DMS114 treated with DMSO at 0.1 percent for 48 hours (cell line): ENCODE data around the gene RAB11FIP5.
"Not testable (repeated sequence)": the region's sequence is repeated elsewhere in the genome, so short reads cannot be mapped to it uniquely, and the experiment has no call there.

Source experiments
- DNase-seq: peaks from one replicate; lab custom pipeline; 2025; ENCODE audit not compliant: unreplicated experiment; lab: John Stamatoyannopoulos, UW

Gene RAB11FIP5, protein sequence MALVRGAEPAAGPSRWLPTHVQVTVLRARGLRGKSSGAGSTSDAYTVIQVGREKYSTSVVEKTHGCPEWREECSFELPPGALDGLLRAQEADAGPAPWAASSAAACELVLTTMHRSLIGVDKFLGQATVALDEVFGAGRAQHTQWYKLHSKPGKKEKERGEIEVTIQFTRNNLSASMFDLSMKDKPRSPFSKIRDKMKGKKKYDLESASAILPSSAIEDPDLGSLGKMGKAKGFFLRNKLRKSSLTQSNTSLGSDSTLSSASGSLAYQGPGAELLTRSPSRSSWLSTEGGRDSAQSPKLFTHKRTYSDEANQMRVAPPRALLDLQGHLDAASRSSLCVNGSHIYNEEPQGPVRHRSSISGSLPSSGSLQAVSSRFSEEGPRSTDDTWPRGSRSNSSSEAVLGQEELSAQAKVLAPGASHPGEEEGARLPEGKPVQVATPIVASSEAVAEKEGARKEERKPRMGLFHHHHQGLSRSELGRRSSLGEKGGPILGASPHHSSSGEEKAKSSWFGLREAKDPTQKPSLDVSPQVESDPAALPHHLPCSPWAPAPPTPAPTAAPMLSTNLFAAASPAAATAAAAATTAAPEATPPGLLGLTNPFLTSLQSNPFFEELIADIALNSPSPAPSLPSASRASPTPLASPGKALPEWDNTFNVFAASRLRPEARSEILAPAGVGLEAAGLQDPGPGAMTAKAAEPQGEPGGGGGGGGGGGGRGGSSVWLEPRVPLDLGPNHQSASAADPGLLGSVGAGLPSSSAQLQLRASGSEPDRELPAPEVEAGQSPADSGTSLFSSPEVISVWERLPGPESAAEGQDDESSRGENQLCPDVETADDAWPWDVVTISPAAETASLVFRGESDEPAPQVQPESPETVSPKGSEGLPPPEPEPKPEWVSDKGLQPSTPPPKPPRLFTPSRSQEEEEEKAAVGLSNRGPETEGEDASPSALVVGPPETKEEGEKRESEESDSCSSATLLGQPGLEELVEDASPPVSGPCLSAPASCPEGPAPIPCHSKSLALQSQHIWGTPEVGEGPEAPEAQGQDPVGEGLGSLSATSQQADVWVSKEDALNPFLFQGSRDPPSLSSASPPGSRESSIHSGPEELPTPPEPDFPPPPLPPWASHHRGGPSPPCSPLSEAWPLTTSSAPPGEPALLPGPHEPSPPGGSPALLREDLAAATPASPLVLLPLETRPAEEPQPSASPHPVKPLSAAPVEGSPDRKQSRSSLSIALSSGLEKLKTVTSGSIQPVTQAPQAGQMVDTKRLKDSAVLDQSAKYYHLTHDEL (N-terminal part only)

GRCh38 chr2:73112913-73113854 is at the start of gene RAB11FIP5:
RAB11FIP5 (minus strand) TSS chr2:73112948; CDS start chr2:73112777, 171 bp downstream.
- DNase-seq = peak; percentile 51

DNA sequence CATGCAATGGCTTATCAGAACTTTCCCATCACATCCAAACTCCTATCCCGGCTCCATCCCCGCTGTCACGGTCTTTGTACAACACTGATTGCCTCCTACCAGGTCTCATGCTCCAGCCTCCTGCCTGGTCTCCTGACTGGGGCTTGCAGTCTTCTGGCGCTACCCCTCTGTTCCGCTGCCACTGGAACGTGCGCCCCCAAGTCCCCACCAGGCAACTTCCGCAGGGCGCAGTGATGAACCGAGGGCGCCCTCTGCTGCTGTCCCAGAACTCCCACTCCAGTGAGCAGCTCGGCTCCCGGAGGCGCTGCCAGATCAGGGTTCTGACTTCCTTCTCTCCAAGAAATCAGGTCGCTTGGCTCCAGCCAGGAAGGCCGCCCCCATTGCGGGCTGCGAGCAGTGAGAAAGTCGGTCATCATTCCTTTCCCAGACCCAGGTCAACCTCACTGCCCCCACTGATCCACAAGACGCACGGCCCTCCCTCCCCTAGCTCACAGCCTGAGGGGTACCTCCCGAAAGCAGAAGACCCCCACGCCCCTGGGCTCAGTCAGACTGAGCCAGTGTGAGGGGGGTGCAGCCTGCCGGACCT is 43.9 kb upstream of the RAB11FIP5 start:
- peak; percentile 70 for DNase-seq

- DNase-seq = no peak
Measured at GRCh38 chr2:73142937-73143336, 30.2 kb upstream of the RAB11FIP5 start.

DNA sequence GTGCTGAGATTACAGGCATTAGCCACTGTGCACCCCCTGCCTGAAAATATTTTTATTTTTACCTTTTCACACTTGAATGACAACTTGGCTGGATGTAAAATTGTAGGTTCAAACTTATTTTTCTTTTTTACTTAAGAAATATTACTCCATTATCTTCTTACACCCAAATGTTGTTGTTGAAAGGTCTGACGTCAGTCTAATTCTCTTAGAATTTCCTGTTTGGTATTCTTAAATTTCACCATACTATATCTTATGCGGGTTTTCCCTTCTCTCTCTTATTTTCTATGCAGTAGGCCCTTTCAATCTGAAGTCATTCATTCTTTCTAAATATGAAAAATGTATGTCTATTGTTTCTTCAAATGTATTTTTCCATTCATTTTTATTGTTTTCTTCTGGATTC is 29.1 kb upstream of the RAB11FIP5 start:
- no peak for DNase-seq

GRCh38 chr2:73135236-73135635 is 22.5 kb upstream of the RAB11FIP5 start:
- DNase-seq = no peak

DNA sequence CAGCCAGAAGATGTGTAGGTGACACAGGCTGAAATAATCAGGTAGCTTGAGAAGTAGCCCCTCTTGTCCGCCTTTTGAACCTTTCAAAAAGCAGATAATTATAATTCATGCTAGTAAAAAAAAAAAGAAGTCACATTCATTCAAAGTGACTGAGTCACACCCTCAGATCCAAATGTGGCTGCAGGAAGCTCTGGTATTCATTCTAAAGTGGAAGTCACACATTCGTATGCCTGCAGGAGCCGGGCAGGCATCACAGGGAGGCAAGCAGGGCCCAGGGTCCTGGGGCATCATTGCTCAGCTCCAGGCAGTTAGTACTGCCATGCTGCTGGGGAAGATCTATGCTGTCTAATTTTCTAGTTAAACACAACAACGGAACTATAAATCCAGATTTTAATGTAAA is 21.7 kb upstream of the RAB11FIP5 start:
- no peak for DNase-seq

GRCh38 chr2:73133566-73134197 is 20.9 kb upstream of the RAB11FIP5 start:
- DNase-seq = no peak

GRCh38 chr2:73131807-73132206 is 19.1 kb upstream of the RAB11FIP5 start:
- DNase-seq = no peak

- DNase-seq = no peak
Measured at GRCh38 chr2:73130790-73131189, 18.0 kb upstream of the RAB11FIP5 start.

DNA sequence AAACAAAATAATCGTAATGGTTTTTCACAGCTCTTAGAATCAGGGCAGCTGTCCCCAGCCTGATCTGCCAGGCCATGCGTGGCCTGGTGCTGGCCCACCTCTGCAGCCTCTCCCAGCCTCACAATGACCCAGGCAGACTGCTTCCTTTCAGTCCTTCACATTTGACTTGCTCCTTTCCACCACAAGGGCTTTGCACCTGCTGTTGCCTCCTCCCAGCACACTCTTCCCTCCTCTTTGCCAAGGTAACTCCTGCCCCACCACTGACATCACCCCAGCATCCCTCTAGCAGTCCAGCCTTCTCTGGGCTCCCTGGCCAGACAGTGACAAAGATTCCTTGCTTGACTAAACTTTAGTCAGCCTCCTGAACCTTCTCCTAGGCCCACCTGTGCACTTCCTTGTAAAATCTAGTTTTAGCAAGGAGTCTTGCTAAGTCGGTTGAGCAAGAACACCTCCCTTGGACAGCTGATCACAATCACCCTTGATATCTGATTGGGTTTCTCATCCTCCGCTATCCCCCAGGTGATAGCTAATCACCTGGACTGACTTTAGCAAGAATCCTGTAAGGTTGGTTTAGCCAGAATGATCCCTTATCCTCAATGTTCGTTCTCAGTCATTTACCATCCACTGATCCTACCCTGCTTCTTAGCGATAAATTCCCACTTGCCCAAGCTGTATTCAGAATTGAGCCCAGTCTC is 16.2 kb upstream of the RAB11FIP5 start:
- DNase-seq = no peak

DNA sequence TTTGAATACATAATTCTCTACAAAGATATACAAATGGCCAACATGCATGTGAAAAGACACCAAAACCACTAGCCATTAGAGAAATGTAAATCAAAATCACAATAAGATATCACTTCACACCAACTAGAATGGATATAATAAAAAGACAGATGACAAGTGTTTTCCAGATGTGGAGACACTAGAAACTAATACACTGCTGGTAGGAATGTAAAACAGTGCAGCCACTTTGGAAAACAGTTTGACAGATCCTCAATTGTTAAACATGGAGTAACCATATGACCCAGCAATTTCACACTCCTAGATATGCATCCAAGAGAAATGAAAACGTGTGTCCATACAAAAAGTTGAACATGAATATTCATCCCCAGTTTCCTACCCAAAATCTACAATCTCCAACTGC is 9.8 kb upstream of the RAB11FIP5 start:
- no peak for DNase-seq

- not testable (repeated sequence) for DNase-seq
Measured at GRCh38 chr2:73119611-73120239, 7.0 kb upstream of the RAB11FIP5 start.

- no peak for DNase-seq
Measured at GRCh38 chr2:73117441-73117840, 4.7 kb upstream of the RAB11FIP5 start.

DNA sequence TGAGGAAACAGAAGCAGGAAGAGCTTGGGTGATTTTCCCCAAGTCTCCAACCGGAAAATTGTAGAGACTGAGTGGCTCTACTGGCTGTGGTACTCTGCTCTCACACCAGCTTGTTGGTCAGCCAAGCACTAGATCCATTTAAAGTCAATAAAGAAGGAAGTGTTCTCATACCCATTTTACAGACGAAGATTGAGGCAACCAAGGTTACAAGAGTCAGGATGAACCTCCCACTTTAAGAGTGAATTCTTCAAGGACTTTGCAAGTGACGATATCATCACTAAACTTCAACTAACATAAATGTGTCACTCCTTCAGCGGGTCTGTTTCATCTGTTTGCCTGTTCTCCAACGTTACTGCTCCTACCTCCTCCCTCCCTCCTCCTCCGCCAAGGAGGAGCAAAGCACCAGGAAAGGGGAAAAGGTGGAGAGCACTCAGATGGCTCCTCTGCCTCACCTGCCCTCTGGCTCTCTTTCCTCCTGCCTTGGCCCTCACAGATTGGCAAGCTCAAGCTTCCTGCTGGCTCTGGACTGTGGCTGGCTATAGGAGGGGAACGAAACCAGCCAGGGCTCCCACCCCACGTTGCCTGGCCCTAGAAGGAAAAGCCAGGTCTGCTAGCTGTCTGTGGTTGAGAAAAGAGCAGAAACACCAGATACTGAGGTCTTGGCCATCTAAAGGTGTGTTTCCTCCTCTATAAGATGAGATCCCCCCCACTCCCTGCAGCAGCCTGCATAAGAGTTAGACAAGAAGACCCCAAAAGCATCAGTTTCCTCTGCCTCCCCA is 3.6 kb upstream of the RAB11FIP5 start:
- DNase-seq = no peak

DNA sequence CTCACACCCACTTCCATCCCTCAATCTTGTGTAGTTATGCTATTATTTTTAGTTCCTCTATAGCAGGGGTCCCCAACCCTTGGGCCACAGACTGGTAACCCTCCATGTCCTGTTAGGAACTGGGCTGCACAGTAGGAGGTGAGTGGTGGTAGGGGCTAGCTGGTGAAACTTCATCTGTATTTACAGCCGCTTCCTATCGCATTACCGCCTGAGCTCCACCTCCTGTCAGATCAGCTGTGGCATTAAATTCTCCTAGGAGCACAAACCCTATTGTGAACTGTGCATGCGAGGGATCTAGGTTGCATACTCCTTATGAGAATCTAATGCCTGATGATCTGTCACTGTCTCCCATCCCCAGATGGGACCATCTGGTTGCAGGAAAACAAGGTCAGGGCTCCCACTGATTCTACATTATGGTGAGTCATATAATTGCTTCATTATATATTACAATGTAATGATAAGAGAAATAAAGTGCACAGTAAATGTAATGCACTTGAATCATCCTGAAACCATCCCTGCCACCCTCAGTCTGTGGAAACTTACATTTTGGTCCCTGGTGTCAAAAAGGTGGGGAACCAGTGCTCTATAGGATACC is 1.6 kb upstream of the RAB11FIP5 start:
- no peak for DNase-seq

DNA sequence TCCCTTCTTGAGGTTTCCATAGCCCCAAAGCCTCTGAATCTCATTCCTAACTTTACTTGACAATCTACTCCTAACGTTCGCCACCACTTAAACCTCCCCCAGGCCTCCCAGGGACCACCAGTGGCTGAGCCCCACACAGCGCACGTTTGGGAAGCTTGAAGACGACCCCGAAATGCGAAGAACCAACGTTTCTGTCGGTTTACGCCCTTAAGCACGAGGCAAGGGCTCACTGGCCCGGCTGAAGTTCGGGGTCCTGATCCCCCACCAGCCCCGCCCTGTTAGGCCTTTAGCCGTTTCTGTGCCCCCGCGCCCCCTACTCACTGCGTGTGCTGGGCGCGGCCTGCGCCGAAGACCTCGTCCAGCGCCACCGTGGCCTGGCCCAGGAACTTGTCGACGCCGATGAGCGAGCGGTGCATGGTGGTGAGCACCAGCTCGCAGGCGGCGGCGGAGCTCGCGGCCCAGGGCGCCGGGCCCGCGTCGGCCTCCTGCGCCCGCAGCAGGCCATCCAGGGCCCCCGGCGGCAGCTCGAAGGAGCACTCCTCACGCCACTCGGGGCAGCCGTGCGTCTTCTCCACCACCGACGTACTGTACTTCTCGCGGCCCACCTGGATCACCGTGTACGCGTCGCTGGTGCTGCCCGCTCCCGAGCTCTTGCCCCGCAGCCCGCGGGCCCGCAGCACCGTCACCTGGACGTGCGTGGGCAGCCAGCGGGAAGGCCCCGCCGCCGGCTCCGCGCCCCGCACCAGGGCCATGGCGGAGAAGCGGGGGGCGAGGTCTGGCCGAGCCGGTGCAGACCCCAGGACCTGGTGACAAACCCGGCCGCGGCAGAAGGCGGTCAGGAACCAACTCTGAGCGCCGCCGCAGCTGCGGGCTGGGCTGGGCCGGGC is 479 bp downstream of the RAB11FIP5 start:
- no peak for DNase-seq
